Endothelial cell (in vitro differentiated cells): ENCODE results near the gene METTL8. TPM values are rescaled to one million over a fixed set of nuclear protein-coding genes. Genes with fewer than 3 reads are reported as not detected.

ENCODE experiments used
- DNase-seq: peaks from one replicate; pipeline ENCODE4 v3.0.0; 2021; ENCODE audit warnings: low spot score
- H3K27ac Mint-ChIP-seq: one replicate; pipeline ENCODE4 v1.8.0; 2021; ENCODE audit warnings: mixed read lengths, inconsistent platforms; ENCODE audit not compliant: unreplicated experiment
- H3K27me3 Mint-ChIP-seq: one replicate; pipeline ENCODE4 v1.8.0; 2021; ENCODE audit warnings: mild to moderate bottlenecking, moderate library complexity, mixed read lengths, inconsistent platforms; ENCODE audit not compliant: unreplicated experiment
- H3K36me3 Mint-ChIP-seq: one replicate; pipeline ENCODE4 v1.8.0; 2021; ENCODE audit warnings: mild to moderate bottlenecking, low read depth, mixed read lengths, inconsistent platforms; ENCODE audit not compliant: unreplicated experiment
- H3K4me1 Mint-ChIP-seq: one replicate; pipeline ENCODE4 v1.8.0; 2021; ENCODE audit warnings: mild to moderate bottlenecking, mixed read lengths, inconsistent platforms; ENCODE audit not compliant: unreplicated experiment
- H3K4me3 Mint-ChIP-seq: one replicate; pipeline ENCODE4 v1.8.0; 2021; ENCODE audit warnings: mild to moderate bottlenecking, mixed read lengths, inconsistent platforms; ENCODE audit not compliant: unreplicated experiment
- H3K9me3 Mint-ChIP-seq: one replicate; pipeline ENCODE4 v1.8.0; 2021; ENCODE audit warnings: mixed read lengths, inconsistent platforms; ENCODE audit not compliant: unreplicated experiment
- CTCF ChIP-seq: fragments of 200-600 bp; sonication (generic); IDR thresholded peaks from one replicate; pipeline ENCODE4 v1.5.0; 2021; ENCODE audit warnings: antibody characterized with exemption; ENCODE audit not compliant: unreplicated experiment
- total RNA-seq: library from RNA; stranded (reverse); fragmentation: NEBNext Ultra II Directional; extraction: Animal tissue kit (Norgen Biotek cat#: 25700); gene quantifications from one replicate; pipeline ENCODE4 v1.2.1, GENCODE V29; 2021; ENCODE audit not compliant: unreplicated experiment

Gene METTL8
- total RNA-seq, 1 donor from 2014 or later = 18.2 TPM

- DNase-seq = no peak
- Mint-ChIP-seq H3K27ac (no peak overlapping the region), H3K4me3 (no peak overlapping the region), H3K27me3 (no peaks in the 10 kb centered on the region), H3K36me3 (peaks cover 21% of the 10 kb centered on the region), H3K9me3 (no peaks in the 10 kb centered on the region), H3K4me1 (no peaks in the 10 kb centered on the region)
- no peak for TF ChIP-seq CTCF
These were observed 7.7 kb upstream of the METTL8 start for GRCh38 chr2:171441470-171441869.

GRCh38 chr2:171436307-171436706 lies 2.5 kb upstream of the METTL8 start:
- no peak overlapping the region for H3K4me3 Mint-ChIP-seq
- H3K4me1 Mint-ChIP-seq = peaks cover 12% of the 10 kb centered on the region
- no peak overlapping the region for H3K27ac Mint-ChIP-seq
- no peak for TF ChIP-seq CTCF
- peaks cover 29% of the 10 kb centered on the region for H3K36me3 Mint-ChIP-seq
- no peak for DNase-seq
- H3K27me3 Mint-ChIP-seq = peaks cover 7% of the 10 kb centered on the region
- no peaks in the 10 kb centered on the region for H3K9me3 Mint-ChIP-seq

- H3K27me3 Mint-ChIP-seq = peaks cover 7% of the 10 kb centered on the region
- H3K4me3 Mint-ChIP-seq = peak within 1 kb of the TSS; percentile 95
- peak; percentile 3 for TF ChIP-seq CTCF
- peaks cover 21% of the 10 kb centered on the region for H3K36me3 Mint-ChIP-seq
- H3K9me3 Mint-ChIP-seq = no peaks in the 10 kb centered on the region
- peak; percentile 93 for DNase-seq
- H3K4me1 Mint-ChIP-seq = peaks cover 12% of the 10 kb centered on the region
- H3K27ac Mint-ChIP-seq = peak within 1 kb of the TSS; percentile 80
These were observed 511 bp upstream of the METTL8 start, which contains the start of gene DCAF17 for GRCh38 chr2:171434013-171434989. Gene DCAF17, plus strand, starts transcription at chr2:171434226. Its CDS starts 352 bp downstream, at chr2:171434578.

DNA sequence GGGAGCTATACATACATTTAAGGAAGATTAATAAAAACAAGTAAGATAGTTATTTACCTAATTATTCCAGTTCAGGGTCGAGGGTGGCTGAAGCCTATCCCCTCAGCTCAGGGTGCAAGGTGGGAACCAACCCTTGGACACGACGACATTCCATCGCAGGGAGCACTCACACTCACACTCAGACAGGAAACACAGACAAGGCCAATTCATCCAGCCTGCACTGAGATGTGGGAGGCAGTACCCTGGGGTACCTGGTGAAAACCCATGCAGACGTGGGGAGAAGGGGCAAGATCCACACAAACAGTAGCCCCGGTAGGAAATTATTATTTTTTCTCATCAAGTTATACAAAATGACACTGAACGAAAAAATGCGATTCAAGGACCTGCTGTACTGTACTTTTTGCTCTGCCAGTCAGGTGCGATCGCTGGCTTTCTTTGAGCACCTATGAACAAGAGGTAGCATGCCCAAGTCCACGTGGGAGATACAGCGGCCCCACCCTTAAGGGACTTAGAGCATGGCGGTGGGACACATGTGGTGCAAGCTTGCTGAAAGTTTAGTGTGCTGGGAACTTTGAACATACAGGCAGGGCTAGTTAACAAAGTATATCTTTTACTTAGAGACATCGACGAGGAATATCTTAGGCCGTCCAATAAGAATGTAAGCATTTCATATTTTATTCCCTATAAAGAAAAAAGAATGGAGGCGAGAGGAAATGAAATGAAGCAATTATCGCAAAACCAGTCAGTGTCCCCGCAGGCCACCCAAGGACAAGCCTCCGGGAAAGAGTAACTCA lies 624 bp downstream of the METTL8 start:
- no peak for DNase-seq
- TF ChIP-seq CTCF = no peak
- H3K27ac Mint-ChIP-seq = peak overlapping the region; percentile 80
- peak overlapping the region; percentile 95 for H3K4me3 Mint-ChIP-seq
- peaks cover 7% of the 10 kb centered on the region for H3K27me3 Mint-ChIP-seq
- peaks cover 11% of the 10 kb centered on the region for H3K36me3 Mint-ChIP-seq
- no peaks in the 10 kb centered on the region for H3K9me3 Mint-ChIP-seq
- H3K4me1 Mint-ChIP-seq = peaks cover 12% of the 10 kb centered on the region
